Ascending aorta (tissue), 2 donors: ENCODE data around the gene ASAH2. TPM values are rescaled to one million over a fixed set of nuclear protein-coding genes. Genes with fewer than 3 reads are reported as not detected.
"Not testable (repeated sequence)": the region's sequence is repeated elsewhere in the genome, so short reads cannot be mapped to it uniquely, and the experiment has no call there.

Source experiments
- DNase-seq, 2 donors: peaks; one replicate each; pipeline ENCODE4 v3.0.0-alpha.2; 2019; ENCODE audit warnings: low spot score in 2 of 2
- H3K27ac ChIP-seq, 2 donors: fragments of 200-600 bp; sonication (generic); one replicate each; pipeline ENCODE4 v1.5.1; 2016 to 2017; ENCODE audit warnings: mild to moderate bottlenecking in 1 of 2
- H3K27me3 ChIP-seq: fragments of 200-600 bp; sonication (generic); one replicate; pipeline ENCODE4 v1.5.1; 2017
- H3K36me3 ChIP-seq, 2 donors: fragments of 200-600 bp; sonication (generic); one replicate each; pipeline ENCODE4 v1.5.1; 2016
- H3K4me1 ChIP-seq, 2 donors: fragments of 200-600 bp; sonication (generic); one replicate each; pipeline ENCODE4 v1.5.1; 2016 to 2017; ENCODE audit warnings: mild to moderate bottlenecking in 1 of 2
- H3K4me3 ChIP-seq, 2 donors: fragments of 200-600 bp; sonication (generic); one replicate each; pipeline ENCODE4 v1.5.1; 2016 to 2017; ENCODE audit warnings: mild to moderate bottlenecking in 1 of 2
- H3K9me3 ChIP-seq, 2 donors: fragments of 200-600 bp; sonication (generic); one replicate each; pipeline ENCODE4 v1.5.1; 2016
- CTCF ChIP-seq, 3 experiments: fragments of 200-600 bp in 2 of 3; fragments of 450-650 bp in 1 of 3; sonication (generic) in 2 of 3; IDR thresholded peaks; one replicate each; pipeline ENCODE4 v1.5.1; 2016 to 2019; ENCODE audit warnings: antibody characterized with exemption in 3 of 3, mild to moderate bottlenecking in 1 of 3, moderate library complexity in 1 of 3
- intact Hi-C: fragments of 100-400 bp; cut with DNase I; formaldehyde crosslinking; loops from one replicate; pipeline ENCODE4 v1.15.1; 2023
- total RNA-seq: library from RNA; depleted of rRNA; stranded (reverse); fragments of >200 nt; gene quantifications from one replicate; pipeline ENCODE4 v1.1.0, GENCODE V29; 2016

The ASAH2 gene
- total RNA-seq, 1 donor from 2014 or later: 0.21 TPM

- no peaks in the 10 kb centered on the region for H3K9me3 ChIP-seq
- no peaks in the 10 kb centered on the region for H3K4me1 ChIP-seq
- no peak for TF ChIP-seq CTCF (IDR thresholded peaks at IDR 0.05)
- H3K4me3 ChIP-seq: no peak overlapping the region
- no peaks in the 10 kb centered on the region for H3K27me3 ChIP-seq
- no peaks in the 10 kb centered on the region for H3K36me3 ChIP-seq
- intact Hi-C loops: no loop called here
- no peak for DNase-seq
- no peak overlapping the region for H3K27ac ChIP-seq
Observed at GRCh38 chr10:50271564-50272250, 20.4 kb upstream of the ASAH2 start.

- H3K4me3 ChIP-seq, H3K27me3 ChIP-seq, H3K36me3 ChIP-seq, intact Hi-C loops, H3K9me3 ChIP-seq, H3K27ac ChIP-seq, DNase-seq, H3K4me1 ChIP-seq: not testable (repeated sequence)
Observed at GRCh38 chr10:50267877-50268276, 16.6 kb upstream of the ASAH2 start.

- H3K4me1 ChIP-seq, H3K27me3 ChIP-seq, DNase-seq, intact Hi-C loops, H3K4me3 ChIP-seq, H3K9me3 ChIP-seq, H3K36me3 ChIP-seq, H3K27ac ChIP-seq: not testable (repeated sequence)
Observed at GRCh38 chr10:50262625-50263024, 11.3 kb upstream of the ASAH2 start.

GRCh38 chr10:50260791-50261281 lies 9.5 kb upstream of the ASAH2 start:
- TF ChIP-seq CTCF (IDR thresholded peaks at IDR 0.05): no peak

GRCh38 chr10:50254479-50254878 lies 3.2 kb upstream of the ASAH2 start:
- H3K27me3 ChIP-seq: no peaks in the 10 kb centered on the region

More at GRCh38 chr10:50260791-50261281, 9.5 kb upstream of the ASAH2 start:
- H3K36me3 ChIP-seq: no peaks in the 10 kb centered on the region
- no peak overlapping the region for H3K27ac ChIP-seq
- H3K4me3 ChIP-seq: no peak overlapping the region
- DNase-seq: no peak
- H3K9me3 ChIP-seq: no peaks in the 10 kb centered on the region
- no peaks in the 10 kb centered on the region for H3K4me1 ChIP-seq
- intact Hi-C loops: no loop called here
- H3K27me3 ChIP-seq: no peaks in the 10 kb centered on the region

GRCh38 chr10:50250096-50250854 lies 1.0 kb downstream of the ASAH2 start:
- Histone ChIP-seq H3K9me3 (no peaks in the 10 kb centered on the region), H3K27ac (no peak overlapping the region), H3K36me3 (no peaks in the 10 kb centered on the region), H3K4me1 (no peaks in the 10 kb centered on the region), H3K4me3 (no peak overlapping the region), H3K27me3 (no peaks in the 10 kb centered on the region)
- no peak for DNase-seq
- intact Hi-C loops: no loop called here
- TF ChIP-seq CTCF (IDR thresholded peaks at IDR 0.05): no peak

More at GRCh38 chr10:50254479-50254878, 3.2 kb upstream of the ASAH2 start:
- Histone ChIP-seq H3K36me3 (no peaks in the 10 kb centered on the region), H3K4me1 (no peaks in the 10 kb centered on the region), H3K9me3 (no peaks in the 10 kb centered on the region), H3K4me3 (no peak overlapping the region), H3K27ac (no peak overlapping the region)
- no peak for DNase-seq
- no peak for TF ChIP-seq CTCF (IDR thresholded peaks at IDR 0.05)
- intact Hi-C loops: no loop called here
